K562 (cell line): ENCODE results near the gene TRAIP. TPM values are rescaled to one million over a fixed set of nuclear protein-coding genes. Genes with fewer than 3 reads are reported as not detected.

Experiments
- BRD4 ChIP-seq: fragments of 200-600 bp; sonication (generic); IDR thresholded peaks from 2 replicates; pipeline ENCODE4 v1.6.1; 2017; ENCODE audit warnings: inconsistent platforms
- CBFA2T2 ChIP-seq: fragments of 450-650 bp; conservative IDR thresholded peaks from 2 replicates; pipeline ENCODE4 v1.6.1; 2017; ENCODE audit warnings: mild to moderate bottlenecking
- CTBP1 ChIP-seq: fragments of 450-650 bp; IDR thresholded peaks from 2 replicates; pipeline ENCODE4 v1.6.1; 2016; ENCODE audit warnings: borderline replicate concordance
- NFE2 ChIP-seq: IDR thresholded peaks from 2 replicates; pipeline ENCODE4 v1.6.1; 2014; ENCODE audit warnings: antibody characterized with exemption, low read depth
- PHF21A ChIP-seq: fragments of 450-650 bp; IDR thresholded peaks from 2 replicates; pipeline ENCODE4 v1.6.1; 2017; ENCODE audit warnings: low read depth, borderline replicate concordance
- TEAD2 ChIP-seq: fragments of 450-650 bp; IDR thresholded peaks from 2 replicates; pipeline ENCODE4 v1.6.1; 2016; ENCODE audit warnings: missing genetic modification characterization, control low read depth, missing compliant biosample characterization
- ZC3H8 ChIP-seq: fragments of 450-650 bp; IDR thresholded peaks from 2 replicates; pipeline ENCODE4 v1.6.1; 2017
- ZFP30 ChIP-seq: fragments of 250-450 bp; sonication (Bioruptor Pico); IDR thresholded peaks from 2 replicates; pipeline ENCODE4 v1.8.0; 2022; ENCODE audit warnings: moderate library complexity, mild to moderate bottlenecking, inconsistent platforms, borderline replicate concordance
- ZNF184 ChIP-seq: sonication (generic); formaldehyde crosslinking; IDR thresholded peaks from 2 replicates; pipeline ENCODE4 v1.5.0; 2020; ENCODE audit warnings: missing genetic modification reagents
- ZNF282 ChIP-seq: sonication (generic); formaldehyde crosslinking; IDR thresholded peaks from 2 replicates; pipeline ENCODE4 v1.8.1; 2023; ENCODE audit warnings: missing genetic modification reagents
- ZNF586 ChIP-seq: fragments of 450-650 bp; formaldehyde crosslinking; conservative IDR thresholded peaks from 2 replicates; pipeline ENCODE4 v1.4.0; 2020; ENCODE audit warnings: mild to moderate bottlenecking, moderate library complexity
- ZNF766 ChIP-seq: fragments of 200-800 bp; sonication (Bioruptor generic); conservative IDR thresholded peaks from 2 replicates; pipeline ENCODE4 v1.6.1; 2016; ENCODE audit warnings: missing genetic modification characterization, missing compliant biosample characterization
- polyA plus RNA-seq, 8 experiments: library from polyadenylated mRNA; depleted of rRNA in 4 of 8; stranded (reverse) in 5 of 8; unstranded in 3 of 8; fragments of >200 nt; fragmentation: Nextera tagmentation in 2 of 8; fragmentation: Illumina TruSeq in 1 of 8; extraction: Ambion mirVana in 2 of 8; extraction: Trizol in 1 of 8; gene quantifications; 2 replicates each; pipeline versions ENCODE4 v1.2.1 to v1.2.3, GENCODE V29; 2011 to 2014; ENCODE audit warnings: inconsistent platforms in 1 of 8, missing spikeins in 1 of 8
- total RNA-seq, 7 experiments: library from RNA; depleted of rRNA in 6 of 7; stranded (reverse); fragments of >200 nt in 6 of 7; fragmentation: Illumina TruSeq in 2 of 7; extraction: Trizol in 2 of 7; gene quantifications; 2 replicates each; pipeline versions ENCODE4 v1.2.1 to v1.2.3, GENCODE V29; 2011 to 2021; ENCODE audit warnings: low replicate concordance in 1 of 7
- TF ChIP-seq, protein P1 (sequence below): fragments of 450-650 bp; formaldehyde crosslinking; IDR thresholded peaks from 2 replicates; pipeline ENCODE4 v1.4.0; 2020; ENCODE audit warnings: mild to moderate bottlenecking, moderate library complexity
- TF ChIP-seq, protein P2 (sequence below), 2 experiments: fragments of 250-450 bp in 1 of 2; fragments of 450-650 bp in 1 of 2; sonication (Bioruptor Pico) in 1 of 2; IDR thresholded peaks; 2 replicates each; pipeline versions ENCODE4 v1.6.1 to v1.8.0; 2016 to 2021; ENCODE audit warnings: mild to moderate bottlenecking in 2 of 2, moderate library complexity in 2 of 2, missing compliant biosample characterization in 1 of 2, missing genetic modification characterization in 1 of 2
- TF ChIP-seq, protein P3 (sequence below): fragments of 450-650 bp; conservative IDR thresholded peaks from 2 replicates; pipeline ENCODE4 v1.6.1; 2016; ENCODE audit warnings: missing genetic modification characterization, low read depth, mild to moderate bottlenecking, control low read depth, missing compliant biosample characterization
- TF ChIP-seq, protein P4 (sequence below): fragments of 250-450 bp; sonication (Bioruptor Pico); IDR thresholded peaks from 2 replicates; pipeline ENCODE4 v1.5.0; 2021; ENCODE audit warnings: mild to moderate bottlenecking, borderline replicate concordance
- TF ChIP-seq, protein P5 (sequence below): sonication (generic); formaldehyde crosslinking; IDR thresholded peaks from 2 replicates; pipeline ENCODE4 v1.9.0; 2022; ENCODE audit warnings: mild to moderate bottlenecking, missing genetic modification reagents
- TF ChIP-seq, protein P6 (sequence below): sonication (generic); formaldehyde crosslinking; IDR thresholded peaks from 2 replicates; pipeline ENCODE4 v1.8.0; 2022; ENCODE audit warnings: mild to moderate bottlenecking, missing genetic modification reagents, borderline replicate concordance

TRAIP gene
- total and polyA plus RNA-seq, 9 of the 15 experiments (the other 6 are each of a cell fraction or from before 2014, with no cell fraction given) = 14.3 to 38.6 (median 21.2) TPM

DNA sequence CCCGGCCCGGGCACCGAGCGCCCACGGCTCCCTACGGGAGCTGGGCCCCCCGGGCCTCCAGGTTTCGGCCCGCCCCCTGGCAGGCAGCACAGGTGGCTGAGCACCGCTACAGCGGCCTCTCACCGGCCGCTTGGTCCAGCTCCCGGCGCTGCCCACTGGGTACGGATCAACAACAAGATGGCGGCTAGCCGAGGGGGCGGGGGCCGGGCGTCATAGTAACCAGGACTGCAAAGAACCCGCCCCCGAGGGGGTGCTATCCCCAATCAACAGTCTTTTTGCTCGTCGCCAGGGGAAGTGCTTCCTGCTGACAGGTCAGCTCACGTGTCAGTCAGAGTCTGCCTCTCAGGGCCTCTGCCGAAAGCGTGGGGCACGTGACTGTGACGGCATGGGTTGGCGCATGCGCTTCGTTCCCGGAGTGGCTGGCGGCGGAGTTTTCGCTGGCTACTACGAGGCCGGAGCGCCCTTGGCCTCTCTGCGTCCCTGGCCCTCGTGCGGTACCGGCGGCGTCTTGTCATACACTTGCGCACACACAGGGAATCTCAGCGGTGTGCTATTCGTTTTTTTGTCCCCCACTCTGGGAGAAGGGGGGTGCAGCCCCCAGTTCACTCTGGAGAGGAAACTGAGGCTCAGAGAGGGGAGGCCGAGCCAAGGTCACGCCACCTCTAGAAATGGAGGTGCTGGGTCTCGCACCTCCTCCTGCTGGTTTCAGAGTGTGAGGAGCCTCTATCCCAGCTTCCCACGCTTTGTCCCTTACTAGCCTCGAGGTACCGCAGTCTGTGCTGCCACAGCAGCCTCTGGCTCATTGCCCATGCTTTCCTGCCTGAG, 69.8 kb downstream of the TRAIP start, which contains the start of gene IP6K1 (continued):
- TF ChIP-seq, protein P1, sequence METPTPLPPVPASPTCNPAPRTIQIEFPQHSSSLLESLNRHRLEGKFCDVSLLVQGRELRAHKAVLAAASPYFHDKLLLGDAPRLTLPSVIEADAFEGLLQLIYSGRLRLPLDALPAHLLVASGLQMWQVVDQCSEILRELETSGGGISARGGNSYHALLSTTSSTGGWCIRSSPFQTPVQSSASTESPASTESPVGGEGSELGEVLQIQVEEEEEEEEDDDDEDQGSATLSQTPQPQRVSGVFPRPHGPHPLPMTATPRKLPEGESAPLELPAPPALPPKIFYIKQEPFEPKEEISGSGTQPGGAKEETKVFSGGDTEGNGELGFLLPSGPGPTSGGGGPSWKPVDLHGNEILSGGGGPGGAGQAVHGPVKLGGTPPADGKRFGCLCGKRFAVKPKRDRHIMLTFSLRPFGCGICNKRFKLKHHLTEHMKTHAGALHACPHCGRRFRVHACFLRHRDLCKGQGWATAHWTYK = no peak; the same call in none of the 2 replicates
- TF ChIP-seq ZFP30 = no peak
- no peak for TF ChIP-seq TEAD2 (tag)
- no peak for TF ChIP-seq ZC3H8
- no peak for TF ChIP-seq BRD4
- no peak for TF ChIP-seq PHF21A
- TF ChIP-seq ZNF184 = no peak
- TF ChIP-seq, protein P2, sequence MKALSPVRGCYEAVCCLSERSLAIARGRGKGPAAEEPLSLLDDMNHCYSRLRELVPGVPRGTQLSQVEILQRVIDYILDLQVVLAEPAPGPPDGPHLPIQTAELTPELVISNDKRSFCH (CRISPR knock-in tag; IDR thresholded peaks at IDR 0.05) = no peak
- TF ChIP-seq, protein P2 (tag; IDR thresholded peaks at IDR 0.05) = peak; percentile 75
- no peak for TF ChIP-seq ZNF282 (CRISPR knock-in tag)
- no peak for TF ChIP-seq ZNF766 (CRISPR knock-in tag)
- TF ChIP-seq, protein P3, sequence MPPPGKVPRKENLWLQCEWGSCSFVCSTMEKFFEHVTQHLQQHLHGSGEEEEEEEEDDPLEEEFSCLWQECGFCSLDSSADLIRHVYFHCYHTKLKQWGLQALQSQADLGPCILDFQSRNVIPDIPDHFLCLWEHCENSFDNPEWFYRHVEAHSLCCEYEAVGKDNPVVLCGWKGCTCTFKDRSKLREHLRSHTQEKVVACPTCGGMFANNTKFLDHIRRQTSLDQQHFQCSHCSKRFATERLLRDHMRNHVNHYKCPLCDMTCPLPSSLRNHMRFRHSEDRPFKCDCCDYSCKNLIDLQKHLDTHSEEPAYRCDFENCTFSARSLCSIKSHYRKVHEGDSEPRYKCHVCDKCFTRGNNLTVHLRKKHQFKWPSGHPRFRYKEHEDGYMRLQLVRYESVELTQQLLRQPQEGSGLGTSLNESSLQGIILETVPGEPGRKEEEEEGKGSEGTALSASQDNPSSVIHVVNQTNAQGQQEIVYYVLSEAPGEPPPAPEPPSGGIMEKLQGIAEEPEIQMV = no peak
- no peak for TF ChIP-seq ZNF586
- peak; percentile 80 for TF ChIP-seq CBFA2T2
- TF ChIP-seq CTBP1 = no peak
- TF ChIP-seq, protein P4, sequence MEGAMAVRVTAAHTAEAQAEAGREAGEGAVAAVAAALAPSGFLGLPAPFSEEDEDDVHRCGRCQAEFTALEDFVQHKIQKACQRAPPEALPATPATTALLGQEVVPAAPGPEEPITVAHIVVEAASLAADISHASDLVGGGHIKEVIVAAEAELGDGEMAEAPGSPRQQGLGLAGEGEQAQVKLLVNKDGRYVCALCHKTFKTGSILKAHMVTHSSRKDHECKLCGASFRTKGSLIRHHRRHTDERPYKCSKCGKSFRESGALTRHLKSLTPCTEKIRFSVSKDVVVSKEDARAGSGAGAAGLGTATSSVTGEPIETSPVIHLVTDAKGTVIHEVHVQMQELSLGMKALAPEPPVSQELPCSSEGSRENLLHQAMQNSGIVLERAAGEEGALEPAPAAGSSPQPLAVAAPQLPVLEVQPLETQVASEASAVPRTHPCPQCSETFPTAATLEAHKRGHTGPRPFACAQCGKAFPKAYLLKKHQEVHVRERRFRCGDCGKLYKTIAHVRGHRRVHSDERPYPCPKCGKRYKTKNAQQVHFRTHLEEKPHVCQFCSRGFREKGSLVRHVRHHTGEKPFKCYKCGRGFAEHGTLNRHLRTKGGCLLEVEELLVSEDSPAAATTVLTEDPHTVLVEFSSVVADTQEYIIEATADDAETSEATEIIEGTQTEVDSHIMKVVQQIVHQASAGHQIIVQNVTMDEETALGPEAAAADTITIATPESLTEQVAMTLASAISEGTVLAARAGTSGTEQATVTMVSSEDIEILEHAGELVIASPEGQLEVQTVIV (CRISPR knock-in tag) = no peak
- TF ChIP-seq, protein P5, sequence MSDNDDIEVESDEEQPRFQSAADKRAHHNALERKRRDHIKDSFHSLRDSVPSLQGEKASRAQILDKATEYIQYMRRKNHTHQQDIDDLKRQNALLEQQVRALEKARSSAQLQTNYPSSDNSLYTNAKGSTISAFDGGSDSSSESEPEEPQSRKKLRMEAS (CRISPR knock-in tag) = peak; percentile 92
- TF ChIP-seq, protein P6, sequence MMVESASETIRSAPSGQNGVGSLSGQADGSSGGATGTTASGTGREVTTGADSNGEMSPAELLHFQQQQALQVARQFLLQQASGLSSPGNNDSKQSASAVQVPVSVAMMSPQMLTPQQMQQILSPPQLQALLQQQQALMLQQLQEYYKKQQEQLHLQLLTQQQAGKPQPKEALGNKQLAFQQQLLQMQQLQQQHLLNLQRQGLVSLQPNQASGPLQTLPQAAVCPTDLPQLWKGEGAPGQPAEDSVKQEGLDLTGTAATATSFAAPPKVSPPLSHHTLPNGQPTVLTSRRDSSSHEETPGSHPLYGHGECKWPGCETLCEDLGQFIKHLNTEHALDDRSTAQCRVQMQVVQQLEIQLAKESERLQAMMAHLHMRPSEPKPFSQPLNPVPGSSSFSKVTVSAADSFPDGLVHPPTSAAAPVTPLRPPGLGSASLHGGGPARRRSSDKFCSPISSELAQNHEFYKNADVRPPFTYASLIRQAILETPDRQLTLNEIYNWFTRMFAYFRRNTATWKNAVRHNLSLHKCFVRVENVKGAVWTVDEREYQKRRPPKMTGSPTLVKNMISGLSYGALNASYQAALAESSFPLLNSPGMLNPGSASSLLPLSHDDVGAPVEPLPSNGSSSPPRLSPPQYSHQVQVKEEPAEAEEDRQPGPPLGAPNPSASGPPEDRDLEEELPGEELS (CRISPR knock-in tag) = no peak
- TF ChIP-seq NFE2 = no peak
